Activated naive CD4-positive, alpha-beta T cell treated with Interleukin-2 at 50 U/mL for 16 hours (primary cell): ENCODE measurements around the gene R3HDM2.

ENCODE experiments used
- DNase-seq: peaks from one replicate; pipeline ENCODE4 v3.0.0-alpha.2; 2020

Gene R3HDM2

GRCh38 chr12:57237932-57238853 lies 192.7 kb downstream of the R3HDM2 start:
- peak; percentile 43 for DNase-seq

GRCh38 chr12:57237596-57237931 lies 193.3 kb downstream of the R3HDM2 start:
- no peak for DNase-seq

- no peak for DNase-seq
These were observed 193.8 kb downstream of the R3HDM2 start for GRCh38 chr12:57236925-57237595.

- no peak for DNase-seq
These were observed 194.5 kb downstream of the R3HDM2 start for GRCh38 chr12:57236201-57236924.

GRCh38 chr12:57235728-57236131 lies 195.1 kb downstream of the R3HDM2 start:
- DNase-seq, result no peak

- DNase-seq, result no peak
These were observed 195.7 kb downstream of the R3HDM2 start for GRCh38 chr12:57235017-57235727.

GRCh38 chr12:57234571-57235016 lies 196.2 kb downstream of the R3HDM2 start:
- no peak for DNase-seq

GRCh38 chr12:57234233-57234570 lies 196.6 kb downstream of the R3HDM2 start:
- no peak for DNase-seq

- no peak for DNase-seq
These were observed 197.2 kb downstream of the R3HDM2 start for GRCh38 chr12:57233357-57234232.

- no peak for DNase-seq
These were observed 198.6 kb downstream of the R3HDM2 start for GRCh38 chr12:57232156-57232756.

- no peak for DNase-seq
These were observed 199.4 kb downstream of the R3HDM2 start for GRCh38 chr12:57231276-57232021.

GRCh38 chr12:57230381-57231155 lies 200.3 kb downstream of the R3HDM2 start:
- no peak for DNase-seq

- DNase-seq, result peak; percentile 94
These were observed 201.0 kb downstream of the R3HDM2 start, which contains the start of gene SHMT2 for GRCh38 chr12:57229634-57230380. Gene SHMT2 (plus strand): TSS chr12:57229711. CDS start chr12:57229779, 68 bp downstream.

GRCh38 chr12:57229046-57229633 lies 201.7 kb downstream of the R3HDM2 start:
- no peak for DNase-seq

- DNase-seq, result no peak
These were observed 203.3 kb downstream of the R3HDM2 start for GRCh38 chr12:57227315-57228115.

- DNase-seq, result no peak
These were observed 204.1 kb downstream of the R3HDM2 start for GRCh38 chr12:57226588-57227314.

- no peak for DNase-seq
These were observed 205.1 kb downstream of the R3HDM2 start for GRCh38 chr12:57225680-57226210.
